Stimulated activated CD4-positive, alpha-beta T cell treated with anti-CD3 and anti-CD28 coated beads, Interleukin-15, amount 100 ng/mL, for 48 hours (primary cell): Measurements from ENCODE around the gene DCLK2.

Experiments
- DNase-seq, 2 donors: peaks; one replicate each; pipeline ENCODE4 v3.0.0-alpha.2; 2020; ENCODE audit warnings: low read depth in 2 of 2

DCLK2 gene

DNA sequence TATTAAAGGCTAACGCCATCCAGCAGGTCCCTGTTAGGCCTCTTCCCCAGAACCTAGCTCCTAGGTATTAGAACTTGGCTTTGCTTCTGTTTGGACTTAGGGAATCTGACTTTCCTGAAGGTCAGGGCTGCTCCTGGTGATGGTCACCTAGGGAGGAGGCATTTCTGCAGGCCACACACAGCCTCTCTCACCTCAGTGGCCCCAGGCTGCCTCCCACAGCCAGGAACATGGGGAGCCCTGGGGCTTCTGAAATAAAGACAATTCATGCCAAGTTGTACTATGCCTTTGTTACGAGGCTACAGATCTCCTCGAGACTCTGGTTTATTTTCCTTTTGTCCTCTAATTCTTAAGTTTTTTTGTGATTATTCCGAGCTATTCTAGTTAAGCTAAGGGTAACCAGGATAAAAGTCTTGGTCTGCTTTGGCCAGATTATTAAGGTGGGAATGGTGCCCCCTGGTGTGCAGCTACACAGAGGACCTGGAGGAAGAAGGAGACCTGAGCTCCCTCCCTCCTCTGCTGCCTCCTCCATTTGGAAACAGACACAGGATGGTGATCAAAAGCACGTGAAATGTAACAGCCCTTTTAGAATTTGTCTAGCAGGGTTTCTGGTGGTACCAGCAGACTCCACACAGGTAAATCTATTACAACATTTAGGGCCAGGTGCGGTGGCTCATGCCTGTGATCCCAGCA, 131.0 kb downstream of the DCLK2 start:
- peak in 1 of 2 donors; percentile 14 for DNase-seq

DNA sequence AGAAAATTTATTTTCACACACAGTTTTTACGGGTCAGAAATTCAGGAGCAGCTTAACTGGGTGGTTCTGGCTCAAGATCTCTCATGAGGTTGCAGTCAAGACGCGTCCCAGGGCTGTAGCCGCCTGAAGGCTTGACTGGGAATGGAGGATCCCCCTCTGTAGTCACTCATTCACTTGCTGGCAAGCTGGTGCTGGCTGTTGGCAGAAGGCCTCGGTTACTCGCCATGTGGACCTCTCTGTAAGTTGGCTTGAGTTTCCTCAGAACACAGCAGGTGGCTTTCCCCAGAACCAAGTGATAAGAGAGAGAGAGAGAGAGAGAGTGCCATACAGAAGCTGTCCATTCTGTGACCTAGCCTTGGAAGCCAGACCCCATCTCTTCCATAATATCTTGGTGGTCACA, 132.8 kb downstream of the DCLK2 start:
- DNase-seq = no peak

DNA sequence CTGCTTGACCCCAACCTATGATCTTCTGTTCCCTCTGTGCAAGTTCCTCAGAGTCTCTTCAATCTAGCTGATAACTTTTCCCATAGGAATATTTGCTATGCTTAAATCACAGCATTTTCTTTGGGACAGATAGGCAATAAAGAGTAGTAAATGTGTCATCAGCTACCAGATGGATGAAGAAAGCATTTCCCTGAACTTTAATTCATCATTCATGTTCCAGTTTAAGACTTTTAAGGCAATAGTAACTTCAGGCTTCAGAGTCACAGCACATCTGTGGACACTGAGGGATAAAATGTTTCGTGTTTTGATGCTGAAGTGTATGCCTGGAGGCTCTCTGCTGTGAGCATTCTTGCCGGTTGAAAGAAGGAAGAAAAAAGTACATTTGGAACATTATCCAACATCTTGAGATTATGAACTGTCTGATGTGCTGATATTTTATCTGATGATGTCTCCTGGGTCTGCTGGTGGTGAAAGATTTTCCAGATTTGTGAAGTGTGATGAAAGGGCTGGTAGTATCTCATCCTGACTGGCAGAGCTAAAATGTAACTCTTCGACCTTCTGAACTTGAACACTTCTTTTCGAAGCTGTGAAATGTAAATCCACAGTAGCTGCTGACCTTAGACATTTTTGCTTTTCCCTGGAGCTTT, 133.7 kb downstream of the DCLK2 start:
- DNase-seq = no peak

DNA sequence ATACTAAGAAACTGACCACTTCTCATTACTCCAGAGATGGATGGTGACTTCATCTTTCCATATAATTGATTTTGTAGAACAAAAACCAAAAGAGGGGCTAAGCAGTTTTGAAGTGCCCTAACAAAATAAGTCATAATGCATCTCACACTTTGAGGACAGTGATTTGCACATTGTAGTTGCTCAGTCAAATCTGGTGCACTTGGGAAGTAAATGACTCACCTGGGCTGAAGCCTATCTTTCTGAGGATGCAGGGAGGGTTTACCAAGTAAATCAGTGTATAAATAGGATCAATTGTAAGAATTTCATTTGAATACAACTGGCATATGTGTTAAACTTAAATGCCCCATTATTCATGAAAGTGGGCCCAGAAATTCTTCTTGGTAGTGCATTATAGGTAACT, 134.2 kb downstream of the DCLK2 start:
- DNase-seq = no peak

DNA sequence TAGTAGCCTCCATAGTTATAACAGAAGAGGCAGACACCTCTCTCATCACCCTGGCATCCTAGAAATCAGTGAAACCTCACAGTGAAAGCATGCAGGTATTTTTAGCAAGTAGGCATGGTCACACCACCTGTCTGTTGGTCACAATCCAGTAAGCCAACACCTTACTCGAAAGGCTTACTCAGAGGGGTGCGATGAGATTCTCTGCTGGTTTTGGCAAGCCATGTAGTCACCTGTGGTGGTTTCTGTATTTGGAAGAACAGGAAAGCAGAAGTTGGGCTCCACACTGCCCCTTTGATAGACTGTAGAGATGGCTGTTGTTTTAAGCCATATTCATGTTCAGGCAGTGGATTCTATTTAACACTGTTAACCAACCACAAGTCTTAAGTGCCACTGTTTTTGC, 134.7 kb downstream of the DCLK2 start:
- DNase-seq = no peak

DNA sequence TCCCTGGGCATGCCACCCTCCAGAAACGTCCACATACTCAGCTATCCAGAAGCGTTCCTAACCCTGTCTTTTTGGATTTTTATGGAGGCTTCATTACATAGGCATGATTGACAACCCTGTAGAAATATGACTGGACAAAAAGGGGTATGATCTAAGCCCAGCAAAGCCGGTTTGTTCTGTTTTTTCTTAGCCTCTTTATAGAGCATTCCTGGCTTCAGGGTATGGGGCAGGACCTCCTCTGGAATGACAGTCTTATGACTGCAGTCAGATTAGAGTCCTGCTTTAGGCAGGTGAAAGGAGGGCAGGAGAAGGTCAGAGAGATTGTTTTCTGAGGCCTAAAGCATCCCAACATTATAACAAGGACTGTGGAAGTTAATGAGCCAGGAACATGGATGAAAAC, 137.4 kb downstream of the DCLK2 start:
- DNase-seq = no peak

DNA sequence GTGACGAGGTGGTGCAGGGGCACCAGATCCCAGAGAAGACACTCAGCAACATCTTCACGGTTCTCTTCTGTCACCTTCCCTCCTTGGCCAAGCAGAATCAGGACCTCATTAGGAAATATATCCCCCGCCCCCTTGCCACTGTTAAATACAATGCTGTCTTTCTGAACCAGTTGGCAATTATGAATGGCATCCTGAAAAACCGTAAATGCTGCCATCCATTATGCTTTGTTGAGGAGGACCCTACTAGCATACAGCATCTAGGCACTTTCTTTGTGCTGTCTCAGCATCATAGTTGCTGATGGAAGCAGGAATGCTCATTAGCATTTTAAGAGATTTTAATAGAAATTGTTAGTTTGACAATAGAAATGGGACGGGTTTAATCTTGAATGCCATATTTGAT, 138.5 kb downstream of the DCLK2 start:
- DNase-seq = no peak

DNA sequence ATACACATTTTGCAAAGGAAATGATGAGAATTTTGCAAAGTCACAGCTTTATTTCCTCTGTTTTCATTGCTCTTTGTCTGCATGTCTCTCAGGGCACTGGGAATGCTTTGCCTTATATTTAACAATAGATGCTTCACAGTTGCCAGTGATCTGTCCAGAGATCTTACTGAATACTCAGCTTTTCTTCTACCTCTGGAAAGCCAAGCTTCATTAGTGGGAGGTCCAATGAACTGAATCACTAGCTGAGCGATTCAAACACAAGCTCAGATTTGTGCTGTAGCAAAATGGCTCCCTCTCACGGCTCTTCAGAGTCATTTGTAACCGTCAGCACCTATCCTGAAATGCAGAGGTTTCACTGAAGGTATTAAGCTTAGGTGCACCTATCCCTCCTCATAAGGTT, 138.9 kb downstream of the DCLK2 start:
- DNase-seq = no peak

DNA sequence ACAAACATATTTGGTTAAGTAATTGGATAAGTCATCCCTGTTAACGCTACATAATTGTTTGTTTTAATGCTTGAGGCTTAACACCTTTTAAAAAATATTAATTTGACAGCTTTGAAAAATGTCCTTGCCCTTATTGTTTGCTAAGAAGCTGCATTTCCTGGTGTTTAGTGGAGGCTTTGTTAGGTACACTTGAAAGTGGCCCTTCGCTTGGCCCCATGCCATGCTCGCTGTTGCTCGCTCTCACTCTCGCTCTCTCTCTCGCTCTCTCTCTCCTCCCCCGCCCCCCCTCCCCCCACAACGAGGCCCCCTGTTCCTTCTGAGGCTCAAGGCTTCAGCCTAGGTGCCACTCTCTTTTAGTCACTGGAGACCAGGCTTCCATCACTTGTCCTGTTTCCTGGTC, 139.6 kb downstream of the DCLK2 start:
- no peak for DNase-seq

DNA sequence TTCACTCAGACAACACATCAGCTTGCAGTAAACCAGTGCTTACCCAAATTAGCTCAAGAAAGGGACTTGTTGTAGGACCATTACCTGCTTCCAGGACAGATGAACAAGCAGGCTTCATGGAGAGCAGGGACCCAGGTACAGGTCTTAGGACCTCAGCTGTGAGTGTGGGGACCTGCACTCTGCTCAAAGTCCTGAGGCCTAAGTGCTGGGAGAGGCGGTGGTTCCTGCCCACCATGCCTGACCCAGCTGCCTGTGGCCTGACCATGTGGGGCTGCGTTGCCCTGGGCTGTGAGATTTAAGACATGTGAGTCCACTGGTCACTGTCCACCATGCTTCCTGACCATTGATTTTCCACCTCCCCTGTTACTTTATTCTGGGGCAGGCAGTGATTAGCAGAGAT, 140.2 kb downstream of the DCLK2 start:
- DNase-seq = no peak

DNA sequence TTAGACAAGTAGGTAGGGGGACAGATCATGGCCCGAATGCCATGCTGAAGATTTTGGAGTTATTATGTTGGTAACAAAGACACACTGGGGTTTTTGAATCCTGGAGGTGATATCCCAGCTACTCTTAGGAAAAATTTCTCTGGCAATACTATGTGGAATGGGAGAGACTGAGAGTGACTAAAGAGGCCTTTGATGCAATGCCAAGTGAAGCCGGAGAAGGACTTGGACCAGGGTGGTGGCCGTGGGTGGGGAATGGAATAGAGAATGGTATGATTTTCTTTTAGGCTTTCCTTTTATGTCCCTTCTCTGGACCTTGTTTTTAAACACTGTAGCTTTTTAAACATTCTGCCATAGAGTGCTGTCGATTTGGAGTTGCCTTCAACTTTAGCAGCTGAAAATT, 141.6 kb downstream of the DCLK2 start:
- no peak for DNase-seq

DNA sequence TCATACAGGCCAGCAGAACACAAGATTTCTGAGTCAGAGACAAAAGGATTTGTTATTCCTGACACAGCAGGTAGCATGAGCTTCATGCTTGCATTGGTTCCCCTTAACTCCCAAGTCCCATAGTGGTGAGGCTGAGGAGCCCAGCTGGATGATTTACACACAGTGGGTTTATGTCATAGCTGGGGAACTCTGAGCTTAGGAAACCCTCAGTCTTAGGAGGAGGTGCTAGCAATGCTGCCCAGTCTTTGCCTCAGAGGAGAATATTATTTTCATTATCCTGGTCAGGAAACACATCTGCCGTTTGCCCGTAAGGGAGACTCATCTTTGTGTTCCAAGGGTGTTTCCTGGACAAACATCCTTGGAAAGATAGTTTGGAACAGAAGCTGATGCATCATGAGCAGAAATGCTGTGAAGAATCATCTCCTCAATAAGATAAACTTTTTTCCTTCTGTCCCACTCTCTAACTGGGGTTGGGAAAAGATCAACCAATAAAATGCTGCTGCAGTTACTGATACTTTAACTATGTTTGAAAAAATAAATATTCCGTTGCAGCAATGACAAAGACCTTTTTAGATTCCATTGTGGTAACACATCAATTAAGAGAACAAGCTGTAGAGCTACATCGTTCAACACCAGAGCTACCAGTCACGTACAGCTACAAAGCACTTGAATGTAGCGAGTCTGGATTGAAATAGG, 146.8 kb downstream of the DCLK2 start:
- no peak for DNase-seq

DNA sequence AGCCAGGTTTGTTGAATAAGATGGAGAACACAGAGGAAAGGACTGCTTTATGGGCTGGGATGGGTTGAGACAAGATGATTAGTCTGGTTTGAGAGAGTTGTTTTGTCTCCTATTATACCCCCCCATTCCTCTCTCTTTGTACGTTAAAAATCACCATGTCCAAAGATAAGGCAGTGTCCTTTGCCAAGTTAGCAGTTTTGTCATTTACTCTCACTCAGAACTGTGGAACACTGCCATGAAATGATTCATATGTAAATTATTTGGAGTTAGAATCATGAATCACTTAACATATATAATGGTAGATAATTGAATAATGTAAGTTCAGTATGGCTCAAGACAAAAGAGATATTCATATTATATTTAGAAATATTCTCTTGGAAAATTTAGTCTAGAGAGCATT, 151.3 kb downstream of the DCLK2 start:
- DNase-seq = no peak

DNA sequence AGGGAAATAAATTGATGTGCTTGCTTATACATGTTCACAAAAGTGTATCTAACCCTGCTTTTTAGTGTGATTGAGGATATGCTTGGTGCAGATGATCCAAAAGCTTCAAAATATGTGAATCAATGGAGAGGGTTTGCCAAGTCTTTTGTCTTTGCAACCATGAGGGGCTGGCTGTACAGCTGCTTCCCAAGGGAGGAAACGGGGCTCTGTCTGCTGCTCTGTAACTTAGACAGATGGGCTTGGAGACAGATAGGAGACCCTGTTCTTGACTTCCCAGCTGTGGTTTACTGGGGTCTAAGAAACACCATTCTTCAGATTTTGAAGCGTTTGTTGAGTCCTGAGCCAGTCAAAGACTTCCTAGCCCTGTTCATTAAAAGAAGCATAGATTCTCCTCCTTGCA, 152.3 kb downstream of the DCLK2 start:
- no peak for DNase-seq

DNA sequence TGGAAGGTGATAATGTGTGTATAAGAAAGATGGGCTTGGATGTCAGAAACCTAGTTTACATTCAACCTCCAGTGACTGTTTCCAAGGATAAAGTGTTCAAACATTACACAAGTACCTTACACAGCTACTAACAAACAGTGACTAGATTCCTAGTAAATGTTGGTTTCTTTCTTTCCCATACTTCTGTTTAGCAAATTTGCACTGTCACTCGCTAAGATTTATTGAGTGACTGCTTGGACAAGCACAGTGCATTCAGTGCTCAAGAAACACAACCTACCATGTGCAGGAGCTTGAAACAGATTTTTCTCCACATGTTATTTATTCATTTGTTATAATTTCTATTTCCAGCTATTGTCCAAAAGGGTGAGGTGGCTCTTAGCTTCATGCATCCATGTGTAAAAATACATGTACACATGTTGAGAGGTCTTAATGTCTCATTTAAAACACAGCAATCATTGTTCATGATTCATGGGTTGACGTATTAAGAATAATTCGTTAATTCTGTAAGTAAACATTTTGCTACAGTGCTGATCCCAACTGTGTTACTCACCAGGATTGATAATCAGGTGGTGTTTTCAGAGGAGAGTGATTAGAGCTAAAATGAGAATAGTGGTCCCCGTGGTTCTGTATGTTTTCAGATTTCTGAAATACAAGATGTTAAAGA, 153.0 kb downstream of the DCLK2 start:
- DNase-seq = no peak

DNA sequence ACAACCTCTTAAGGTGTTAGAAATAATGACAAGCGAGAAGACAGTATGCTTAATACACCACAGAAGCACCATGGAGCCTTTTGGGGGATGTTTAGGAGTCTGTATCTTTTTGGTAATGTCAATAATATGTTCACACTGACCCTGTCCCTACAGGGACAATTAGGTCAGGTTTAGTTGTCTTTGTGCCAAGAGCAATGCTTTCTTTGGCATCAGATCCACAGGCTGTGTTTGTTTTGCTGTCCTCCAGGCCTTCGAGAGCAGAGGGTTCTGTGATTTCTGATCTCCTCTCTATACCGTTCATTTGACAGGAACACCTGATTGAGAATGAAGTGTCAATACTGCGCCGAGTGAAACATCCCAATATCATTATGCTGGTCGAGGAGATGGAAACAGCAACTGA, 153.8 kb downstream of the DCLK2 start:
- no peak for DNase-seq

DNA sequence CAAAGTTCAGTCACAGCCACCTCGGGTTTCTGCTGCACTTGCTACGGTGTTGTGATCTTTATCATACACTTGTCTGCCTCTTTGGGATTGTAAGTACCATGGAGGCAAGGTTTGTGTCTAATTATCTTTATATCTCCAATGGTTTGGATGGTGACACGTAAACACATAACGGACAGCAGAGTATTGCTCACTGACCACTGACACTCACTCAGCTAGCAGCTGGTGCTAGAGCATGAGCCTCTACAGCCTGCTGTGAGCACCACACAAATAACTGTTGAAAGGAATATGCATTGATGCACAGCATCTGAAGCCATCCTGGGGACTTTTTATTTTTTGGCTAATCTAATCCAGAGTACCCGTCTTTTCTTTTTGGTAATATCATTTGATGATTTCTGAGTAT, 156.0 kb downstream of the DCLK2 start:
- no peak for DNase-seq

DNA sequence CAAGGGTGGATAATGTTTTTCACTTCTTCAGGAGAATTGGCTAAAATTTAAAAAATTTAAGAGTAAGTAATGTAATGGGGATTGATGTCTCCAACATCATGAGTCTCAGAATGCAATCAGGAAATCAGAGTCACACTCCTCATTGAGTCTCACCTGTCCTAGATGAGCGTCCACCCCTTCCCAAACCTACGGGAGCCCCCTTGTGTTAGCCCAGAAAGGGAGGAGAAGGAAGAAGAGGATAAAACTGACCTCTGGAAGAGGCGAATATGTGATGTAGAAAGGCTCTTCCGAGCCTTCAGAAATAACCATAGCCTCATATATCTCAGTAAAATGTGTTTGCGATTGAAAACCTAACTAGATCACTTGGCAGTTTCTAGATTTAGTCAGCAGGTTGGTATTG, 157.1 kb downstream of the DCLK2 start:
- no peak for DNase-seq

DNA sequence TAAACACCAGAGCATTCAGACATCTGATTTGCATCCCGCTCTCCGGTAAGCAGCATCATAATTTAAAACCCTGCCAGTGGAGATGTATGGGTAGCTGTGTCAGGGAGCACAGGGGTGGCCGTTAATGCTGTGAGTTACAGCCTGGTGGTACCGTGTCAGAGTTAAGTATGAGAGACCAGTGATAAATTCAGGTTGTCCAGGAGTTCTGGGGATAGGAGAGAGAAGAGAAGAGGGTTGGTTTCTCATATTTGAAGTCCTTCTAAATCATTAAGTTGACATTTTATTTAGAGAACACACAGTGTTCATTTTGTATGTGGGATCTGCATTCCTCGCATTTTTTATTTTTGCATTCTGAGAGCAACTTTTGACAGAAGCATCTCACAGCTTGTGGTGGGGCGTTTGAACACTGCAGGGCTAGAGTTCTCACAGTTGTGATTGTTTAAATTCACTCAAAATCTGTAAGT, 157.6 kb downstream of the DCLK2 start:
- no peak for DNase-seq

DNA sequence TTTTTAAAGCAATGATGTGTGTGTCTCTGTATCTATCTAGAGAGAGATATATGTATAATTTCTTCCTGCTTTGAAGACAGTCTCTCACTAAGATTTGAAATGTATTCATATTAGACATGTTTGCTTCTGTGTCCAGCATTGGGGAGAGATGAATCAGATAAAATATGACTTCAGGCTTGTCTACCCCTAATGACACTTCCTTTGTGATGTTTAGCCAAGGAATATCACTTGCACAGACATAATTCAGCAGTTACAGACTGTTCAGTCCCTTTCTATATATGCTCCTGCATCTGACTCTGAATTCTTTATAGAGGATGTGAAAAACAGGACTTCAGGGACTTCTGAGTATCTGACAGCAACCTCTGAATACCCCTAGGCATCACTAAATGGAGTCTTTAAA, 158.4 kb downstream of the DCLK2 start:
- no peak for DNase-seq

DNA sequence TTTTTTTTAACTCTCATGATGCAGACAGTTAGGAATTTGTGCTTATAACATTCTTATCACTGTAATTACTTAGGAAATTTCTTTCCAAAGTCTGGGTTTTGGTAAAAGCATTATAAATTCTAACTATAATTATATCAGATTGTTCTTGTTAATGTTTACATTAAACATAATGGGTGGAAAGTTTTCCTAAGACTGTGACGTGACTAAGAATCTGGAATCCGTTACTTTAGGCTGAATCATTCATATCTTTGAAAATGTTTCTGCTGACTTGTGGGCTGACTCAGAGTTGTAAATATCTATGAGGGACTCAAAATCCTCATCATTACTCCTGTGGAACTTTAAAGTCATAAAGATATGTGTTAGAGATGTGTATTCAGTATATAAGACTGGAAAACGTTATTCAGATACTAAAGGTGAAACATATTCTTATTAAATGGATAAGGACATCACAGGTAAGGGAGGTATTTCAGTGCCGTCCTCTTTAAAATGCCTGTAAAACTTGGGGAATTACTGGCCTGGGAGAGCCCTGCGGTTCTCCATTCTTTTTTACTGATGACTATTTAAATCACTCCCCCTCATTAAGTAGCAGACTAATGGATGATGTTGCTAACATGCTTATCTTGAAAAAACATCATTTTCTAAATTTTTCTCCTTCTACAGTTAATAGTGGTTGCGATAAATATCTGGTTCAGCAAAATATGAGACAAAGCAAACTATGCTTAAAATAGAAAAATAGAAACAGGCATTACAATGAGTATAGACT, 159.0 kb downstream of the DCLK2 start:
- no peak for DNase-seq

DNA sequence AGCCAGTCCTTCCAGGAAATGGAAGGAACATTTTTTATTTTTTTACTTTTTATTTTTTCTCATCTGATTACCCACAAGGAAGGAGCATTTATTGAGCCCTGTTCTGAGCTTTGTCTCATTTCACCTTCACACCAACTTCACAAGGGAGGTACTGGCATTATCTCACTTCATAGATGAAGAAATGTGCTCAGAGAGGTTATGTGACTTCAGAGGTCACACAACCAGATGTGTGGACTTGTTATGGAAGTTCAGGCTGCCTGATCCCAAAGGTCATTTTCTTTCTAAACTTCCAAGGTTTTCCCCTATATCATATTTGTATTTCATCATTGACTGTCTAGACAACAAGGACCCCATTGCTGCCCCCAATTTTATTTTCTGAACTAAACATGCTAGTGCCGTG, 160.3 kb downstream of the DCLK2 start:
- no peak for DNase-seq
